B cell (primary cell): ENCODE results near the gene CKAP5. TPM values are rescaled to one million over a fixed set of nuclear protein-coding genes. Genes with fewer than 3 reads are reported as not detected.
A peak's percentile ranks its signal among the peaks of the same experiment; 100 is the strongest.

Experiments
- ATAC-seq: fragments of 200-7000 bp; cut with Tn5 transposase; one replicate; pipeline ENCODE4 v1.10.0; 2021; ENCODE audit warnings: low read depth, mild to moderate bottlenecking, moderate number of reproducible peaks, moderate library complexity
- CTCF ChIA-PET: fragments of 350-600 bp; sonication (Branson Sonifier 250); formaldehyde crosslinking; loops from one replicate; lab custom pipeline; 2021; ENCODE audit warnings: antibody characterized with exemption, inconsistent platforms; lab: Charles Lee
- POLR2A ChIA-PET: fragments of 350-600 bp; sonication (Branson Sonifier 250); formaldehyde crosslinking; loops from one replicate; lab custom pipeline; 2021; ENCODE audit warnings: antibody characterized with exemption; lab: Charles Lee
- DNase-seq: peaks from one replicate; pipeline ENCODE4 v3.0.0; 2013
- H2AFZ ChIP-seq: 2 replicates; pipeline ENCODE4 v1.6.1; 2012; ENCODE audit warnings: mild to moderate bottlenecking, low read depth, low read length; ENCODE audit not compliant: insufficient read depth, poor library complexity, severe bottlenecking
- H3K27ac ChIP-seq, 2 donors: 1 replicate in 1 of 2; 2 replicates in 1 of 2; pipeline ENCODE4 v1.5.1; 2012 to 2013; ENCODE audit warnings: low read length in 2 of 2, mild to moderate bottlenecking in 2 of 2, moderate library complexity in 1 of 2
- H3K27me3 ChIP-seq, 4 experiments: fragments of 200-600 bp in 1 of 4; sonication (generic) in 1 of 4; replicated peaks in 1 of 4; 1 replicate in 2 of 4; 2 replicates in 2 of 4; pipeline versions ENCODE4 v1.6.1 to v1.7.0; 2013 to 2016; ENCODE audit warnings: low read length in 3 of 4, mild to moderate bottlenecking in 2 of 4, mixed read lengths in 1 of 4, moderate library complexity in 1 of 4; ENCODE audit not compliant: insufficient read depth in 4 of 4, control insufficient read depth in 3 of 4; ENCODE audit errors: control extremely low read depth in 1 of 4
- H3K36me3 ChIP-seq, 2 experiments: replicated peaks in 1 of 2; 1 replicate in 1 of 2; 2 replicates in 1 of 2; pipeline versions ENCODE4 v1.6.1 to v1.7.1; 2013; ENCODE audit warnings: low read length in 1 of 2; ENCODE audit not compliant: insufficient read depth in 2 of 2, control insufficient read depth in 1 of 2; ENCODE audit errors: control extremely low read depth in 1 of 2, extremely low read depth in 1 of 2
- H3K4me1 ChIP-seq, 2 donors: fragments of 200-600 bp in 1 of 2; sonication (generic) in 1 of 2; 1 replicate in 1 of 2; 2 replicates in 1 of 2; pipeline versions ENCODE4 v1.5.1 to v1.6.1; 2013 to 2017; ENCODE audit warnings: low read length in 2 of 2; ENCODE audit not compliant: control insufficient read depth in 2 of 2, insufficient read depth in 2 of 2
- H3K4me2 ChIP-seq: replicated peaks from 2 replicates; pipeline ENCODE3; 2012; ENCODE audit warnings: mild to moderate bottlenecking, low read depth, low read length; ENCODE audit not compliant: poor library complexity, severe bottlenecking
- H3K4me3 ChIP-seq, 5 experiments: fragments of 200-600 bp in 1 of 5; sonication (generic) in 1 of 5; 1 replicate in 3 of 5; 2 replicates in 2 of 5; pipeline versions ENCODE4 v1.5.1 to v1.7.0; 2011 to 2016; ENCODE audit warnings: low read length in 4 of 5, mild to moderate bottlenecking in 4 of 5, low read depth in 2 of 5, control low read depth in 1 of 5, moderate library complexity in 1 of 5; ENCODE audit not compliant: insufficient read depth in 1 of 5; ENCODE audit errors: control extremely low read depth in 1 of 5, extremely low read depth in 1 of 5
- H3K79me2 ChIP-seq: fragments of 200-600 bp; sonication (generic); one replicate; pipeline ENCODE4 v1.6.0; 2016; ENCODE audit warnings: low read length; ENCODE audit not compliant: control insufficient read depth, insufficient read depth
- H3K9ac ChIP-seq: fragments of 200-600 bp; sonication (generic); 2 replicates; pipeline ENCODE4 v1.6.1; 2017; ENCODE audit warnings: mild to moderate bottlenecking, low read length, moderate library complexity
- H3K9me3 ChIP-seq, 3 donors: one replicate each; pipeline versions ENCODE4 v1.6.1 to v1.7.1; 2013; ENCODE audit warnings: low read length in 2 of 3; ENCODE audit not compliant: control insufficient read depth in 2 of 3, insufficient read depth in 1 of 3; ENCODE audit errors: control extremely low read depth in 1 of 3
- H4K20me1 ChIP-seq: 2 replicates; pipeline ENCODE4 v1.6.0; 2012; ENCODE audit warnings: mild to moderate bottlenecking, low read length; ENCODE audit not compliant: insufficient read depth, control insufficient read depth, poor library complexity, severe bottlenecking
- H3K27ac Mint-ChIP-seq: one replicate; pipeline ENCODE4 v1.8.0; 2021; ENCODE audit warnings: mixed read lengths
- H3K27me3 Mint-ChIP-seq: one replicate; pipeline ENCODE4 v1.8.0; 2021; ENCODE audit warnings: mixed read lengths
- H3K4me1 Mint-ChIP-seq: one replicate; pipeline ENCODE4 v1.8.0; 2021; ENCODE audit warnings: mixed read lengths
- H3K4me3 Mint-ChIP-seq: one replicate; pipeline ENCODE4 v1.8.0; 2021; ENCODE audit warnings: mixed read lengths
- H3K9me3 Mint-ChIP-seq: one replicate; pipeline ENCODE4 v1.8.0; 2022; ENCODE audit warnings: mixed read lengths; ENCODE audit not compliant: insufficient read depth
- CTCF ChIP-seq: fragments of 200-600 bp; IDR thresholded peaks from one replicate; pipeline ENCODE4 v1.8.0; 2022; ENCODE audit warnings: antibody characterized with exemption, mild to moderate bottlenecking
- EZH2 ChIP-seq: IDR thresholded peaks from 2 replicates; pipeline ENCODE4 v1.6.1; 2012; ENCODE audit warnings: borderline replicate concordance, low read depth, mild to moderate bottlenecking, moderate library complexity, low read length; ENCODE audit not compliant: insufficient read depth, poor library complexity, severe bottlenecking
- WGBS: methylation state at CpG from one replicate; pipeline ENCODE4 v1.1.5; 2013; ENCODE audit warnings: missing lambda C conversion rate; ENCODE audit not compliant: insufficient coverage; 5-methylcytosine and 5-hydroxymethylcytosine counted together
- intact Hi-C: fragments of 100-400 bp; cut with micrococcal nuclease; formaldehyde crosslinking; loops from one replicate; pipeline ENCODE4 v1.10.0; 2022
- polyA plus RNA-seq: library from polyadenylated mRNA; depleted of rRNA; stranded (reverse); fragments of >200 nt; gene quantifications from 2 replicates; pipeline ENCODE4 v1.2.3, GENCODE V29; 2012
- total RNA-seq, 2 donors: library from RNA; stranded (reverse); fragments of 120-200 nt in 1 of 2; gene quantifications; 1 replicate in 1 of 2; 2 replicates in 1 of 2; pipeline versions ENCODE4 v1.2.3 to v1.2.4, GENCODE V29; 2013 to 2022

The CKAP5 gene
- total and polyA plus RNA-seq, 2 donors (not counting 1 experiment from before 2014, with no cell fraction given) = 7.3 to 54.3 TPM

- Mint-ChIP-seq H3K9me3 (no peaks in the 10 kb centered on the region), H3K27ac (peak within 1 kb of the TSS; percentile 93), H3K4me3 (peak within 1 kb of the TSS; percentile 96), H3K27me3 (no peaks in the 10 kb centered on the region), H3K4me1 (peaks cover 43% of the 10 kb centered on the region)
- ChIA-PET POLR2A (interaction anchor here (0.6 to 1.1 kb wide), 4 partner anchors 82 to 698 kb away, joined by 3 to 4 read pairs (median 3); partner anchors contain the start of genes ATG13, DDB2 and HARBI1), CTCF (interaction anchor here (0.8 to 1.7 kb wide), 4 partner anchors 82 to 126 kb away, joined by 3 read pairs; partner anchors contain the start of genes AMBRA1, ATG13 and HARBI1)
- Histone ChIP-seq H3K9me3 (no peaks in the 10 kb centered on the region), H3K4me3 (peak within 1 kb of the TSS; percentile 87 to 100 (median 98)), H3K4me1 (peaks cover 30 to 39% of the 10 kb centered on the region in 2 donors), H3K27me3 (no peaks in the 10 kb centered on the region), H2AFZ (peak within 1 kb of the TSS; percentile 98), H3K79me2 (peaks cover 85% of the 10 kb centered on the region), H3K36me3 (peaks cover 3 to 40% of the 10 kb centered on the region in 2 experiments), H4K20me1 (peaks cover 38% of the 10 kb centered on the region), H3K4me2 (peak within 1 kb of the TSS; percentile 94), H3K9ac (peak within 1 kb of the TSS; percentile 88), H3K27ac (peak within 1 kb of the TSS; percentile 47 to 86)
- ATAC-seq = peak; percentile 90
- intact Hi-C loops = loop anchor here (1.0 to 5.0 kb wide), 9 partner anchors 83 to 1553 kb away; partner anchors contain the start of genes AMBRA1, ARFGAP2, ATG13 and CKAP5
- WGBS = under 1% methylated on average over 40 of the region's 44 CpGs
- TF ChIP-seq EZH2 (no peak), CTCF (no peak)
- peak; percentile 99 for DNase-seq
Measured at GRCh38 chr11:46700241-46701077, 145.6 kb downstream of the CKAP5 start, which contains the start of the genes ARHGAP1 and ZNF408. TSS of gene ARHGAP1 (minus strand) at chr11:46700619. CDS start at chr11:46696107, 4,512 bp downstream. TSS of gene ZNF408 (plus strand) at chr11:46701031. CDS start at chr11:46701048, 17 bp downstream.
